GM19455 (cell line): Measurements from ENCODE around the gene NUDT4.
"Not testable (repeated sequence)": the region's sequence is repeated elsewhere in the genome, so short reads cannot be mapped to it uniquely, and the experiment has no call there.

ENCODE experiments used
- ATAC-seq: cut with Tn5 transposase; IDR thresholded peaks from one replicate; pipeline ENCODE4 v1.9.1; 2021; ENCODE audit not compliant: unreplicated experiment

NUDT4 gene

GRCh38 chr12:93365616-93366405, 11.9 kb upstream of the NUDT4 start:
- ATAC-seq, result no peak

GRCh38 chr12:93366422-93366821, 11.3 kb upstream of the NUDT4 start:
- ATAC-seq, result no peak

- no peak for ATAC-seq
These were observed 9.0 kb upstream of the NUDT4 start for GRCh38 chr12:93368766-93369165.

GRCh38 chr12:93369505-93369904, 8.2 kb upstream of the NUDT4 start:
- ATAC-seq, result no peak

GRCh38 chr12:93370947-93371346, 6.8 kb upstream of the NUDT4 start:
- no peak for ATAC-seq

- ATAC-seq, result no peak
These were observed 3.6 kb upstream of the NUDT4 start for GRCh38 chr12:93373961-93374656.

DNA sequence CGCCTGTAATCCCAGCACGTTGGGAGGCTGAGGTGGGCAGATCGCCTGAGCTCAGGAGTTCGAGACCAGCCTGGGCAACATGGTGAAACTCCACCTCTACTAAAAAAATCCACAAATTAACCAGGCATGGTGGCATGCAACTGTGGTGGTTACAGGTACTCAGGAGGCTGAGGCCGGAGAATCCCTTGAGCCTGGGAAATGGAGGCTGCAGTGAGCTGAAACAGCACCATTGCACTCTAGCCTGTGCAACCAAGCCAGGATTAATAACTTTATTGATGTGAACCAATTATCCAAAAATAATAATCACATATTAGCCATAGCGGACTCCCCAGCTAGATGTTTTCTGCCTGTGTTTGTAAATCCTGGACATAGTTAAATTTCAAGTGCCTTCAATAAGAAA, 1.8 kb upstream of the NUDT4 start:
- ATAC-seq, result no peak

DNA sequence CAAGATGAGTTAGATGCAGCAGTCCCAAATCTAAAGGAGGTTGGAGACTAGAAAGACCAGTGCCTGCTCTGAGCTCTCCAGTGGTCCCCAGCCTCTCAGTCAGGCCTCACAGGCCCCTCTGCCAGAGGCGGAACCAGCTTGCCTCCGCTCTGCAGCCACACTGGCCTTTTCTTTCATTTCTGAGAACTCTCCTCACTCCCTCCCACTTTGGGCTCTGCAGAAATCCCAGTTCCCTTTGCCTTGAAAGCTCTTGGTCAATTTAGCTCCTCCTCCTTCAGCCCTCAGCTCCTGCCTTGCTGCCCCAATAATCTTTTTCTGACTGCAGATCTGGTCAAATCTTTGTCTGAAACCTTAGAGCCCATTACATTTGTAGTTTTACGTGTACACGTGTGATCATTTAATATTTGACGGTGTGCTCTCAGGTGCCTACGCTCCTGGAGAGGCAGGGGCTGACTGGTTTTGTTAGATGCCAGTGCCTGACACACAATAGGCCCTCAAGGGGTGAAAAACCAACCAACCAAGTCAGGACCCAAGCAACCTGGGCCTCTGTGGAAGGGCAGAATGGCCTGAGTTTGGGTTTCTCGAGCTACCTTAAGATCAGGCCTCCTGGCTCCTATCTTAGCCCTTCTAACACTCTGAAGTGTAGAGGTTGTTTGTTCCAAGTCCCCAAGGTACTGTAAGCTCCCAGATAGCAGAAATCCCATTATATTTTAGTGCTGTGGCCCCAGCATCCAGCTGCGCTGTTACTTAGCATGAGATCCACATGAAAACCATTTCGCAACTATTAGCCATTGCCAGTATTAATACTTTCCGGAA, 1.1 kb upstream of the NUDT4 start:
- no peak for ATAC-seq

GRCh38 chr12:93378196-93378997, 672 bp downstream of the NUDT4 start:
- peak; percentile 36 for ATAC-seq

DNA sequence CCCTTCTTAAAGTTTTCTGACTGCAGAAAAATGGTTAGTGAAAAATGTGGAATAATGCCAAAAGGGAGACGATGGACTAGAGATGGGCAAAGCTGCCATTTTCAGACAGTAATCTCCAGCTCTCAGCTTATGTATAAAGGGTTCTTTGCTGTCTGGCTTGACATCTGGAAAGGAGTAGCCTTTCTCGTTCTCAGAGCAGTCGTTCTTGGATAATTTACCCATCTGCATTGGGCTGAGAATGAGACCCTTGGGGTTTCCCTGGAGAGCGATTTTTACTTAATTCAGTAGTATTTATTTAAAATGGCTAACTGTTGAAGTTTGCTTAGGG, 1.2 kb downstream of the NUDT4 start:
- ATAC-seq, result no peak

- ATAC-seq, result no peak
These were observed 1.7 kb downstream of the NUDT4 start for GRCh38 chr12:93379326-93379980.

DNA sequence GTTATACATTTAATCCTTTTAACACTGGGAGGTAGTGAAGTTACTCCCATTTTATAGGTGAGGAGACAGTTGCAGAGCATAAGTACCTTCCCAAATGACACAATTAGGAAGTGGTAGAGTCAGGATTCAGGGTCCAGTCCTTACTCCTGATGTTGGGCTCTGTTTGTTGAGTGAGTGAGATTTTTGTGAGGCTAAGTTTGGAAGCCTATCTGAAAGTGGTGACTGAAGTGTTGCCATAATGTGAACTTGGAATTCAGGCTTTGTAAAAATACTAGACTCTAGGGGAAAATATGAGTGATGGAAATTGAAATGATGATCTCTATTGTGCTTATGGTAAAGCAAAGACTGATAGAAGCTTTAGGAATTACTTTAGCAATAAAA, 2.2 kb downstream of the NUDT4 start:
- no peak for ATAC-seq

GRCh38 chr12:93380480-93381121, 2.9 kb downstream of the NUDT4 start:
- no peak for ATAC-seq

DNA sequence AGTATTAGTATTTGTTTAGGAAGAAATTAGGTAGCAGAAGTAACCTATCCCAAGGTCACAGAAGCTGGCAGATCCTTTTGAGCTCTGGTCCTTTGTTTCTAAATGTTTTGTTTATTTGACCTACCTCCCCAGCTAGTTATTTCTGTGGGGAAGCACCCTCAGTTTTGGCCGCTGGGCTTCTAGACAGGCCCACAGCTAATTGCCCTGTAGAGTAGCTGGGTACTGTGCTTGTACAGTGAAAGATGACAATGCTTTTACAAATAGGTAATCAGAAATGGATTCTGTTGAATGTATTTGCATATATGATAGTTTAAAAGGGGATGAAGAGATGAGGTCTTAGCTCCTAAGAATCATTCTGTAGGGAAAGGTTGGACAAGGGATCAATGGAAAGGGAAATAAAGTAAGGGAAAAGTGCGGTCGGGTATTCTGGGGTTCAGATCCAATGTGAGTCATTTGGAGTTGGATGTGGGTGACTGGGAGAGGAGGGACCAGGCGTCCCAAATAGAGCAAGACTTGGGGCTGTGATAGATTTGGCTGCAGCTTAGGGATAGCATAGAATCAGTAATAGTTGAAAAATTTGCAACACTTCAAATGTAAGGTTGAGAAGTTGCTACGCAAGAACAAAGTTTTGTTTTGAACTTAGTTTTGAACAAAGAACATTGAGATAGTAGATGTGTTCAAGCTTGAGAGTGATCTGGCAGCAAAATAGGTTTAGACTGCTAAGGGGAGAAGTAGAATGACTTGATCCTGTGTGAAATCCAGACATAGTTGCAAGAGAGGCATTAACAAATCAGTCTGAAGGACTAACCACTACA, 3.6 kb downstream of the NUDT4 start:
- no peak for ATAC-seq

- ATAC-seq, result not testable (repeated sequence)
These were observed 4.3 kb downstream of the NUDT4 start for GRCh38 chr12:93381976-93382437.

- no peak for ATAC-seq
These were observed 10.1 kb downstream of the NUDT4 start for GRCh38 chr12:93387780-93388179.

- no peak for ATAC-seq
These were observed 12.3 kb downstream of the NUDT4 start for GRCh38 chr12:93390031-93390430.

DNA sequence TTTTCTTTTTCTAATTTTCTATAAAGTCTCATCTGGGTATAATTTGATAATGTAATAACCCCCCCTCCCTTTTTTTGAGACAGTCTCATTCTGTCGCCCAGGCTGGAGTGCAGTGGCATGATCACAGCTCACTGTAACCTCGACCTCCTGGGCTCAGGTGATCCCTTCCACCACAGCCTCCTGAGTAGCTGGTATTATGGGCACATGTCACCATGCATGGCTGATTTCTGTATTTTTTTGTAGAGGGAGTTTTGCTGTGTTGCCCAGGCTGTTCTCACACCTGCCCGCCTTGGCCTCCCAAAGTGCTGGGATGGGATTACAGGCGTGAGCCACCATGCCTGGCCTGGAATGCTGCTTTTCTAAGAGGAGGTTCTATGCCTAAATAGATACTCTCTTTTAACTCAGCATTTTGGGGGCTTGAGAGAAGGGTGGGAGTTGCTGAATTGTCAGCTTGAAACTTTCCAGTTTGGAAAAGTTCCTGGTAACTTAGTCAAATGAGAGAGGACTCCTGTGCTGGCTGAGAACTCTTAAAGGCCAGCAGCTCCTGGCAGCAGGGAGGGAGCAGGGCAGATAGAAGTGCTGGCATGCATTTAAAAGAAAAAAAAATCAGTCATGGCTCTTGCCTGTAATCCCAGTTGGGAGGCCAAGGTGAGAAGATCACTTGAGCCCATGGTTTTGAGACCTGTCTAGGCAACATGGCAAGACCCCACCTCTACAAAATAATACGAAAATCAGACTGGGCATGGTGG, 13.0 kb downstream of the NUDT4 start:
- ATAC-seq, result no peak
